ENCODE data around the gene CYP2R1. TPM values are rescaled to one million over a fixed set of nuclear protein-coding genes. Genes with fewer than 3 reads are reported as not detected.

CYP2R1 gene
- total and polyA plus RNA-seq, 2 of the 13 experiments (the other 11 are each of a cell fraction or from before 2014, with no cell fraction given), result 0.59 to 0.60 TPM

DNA sequence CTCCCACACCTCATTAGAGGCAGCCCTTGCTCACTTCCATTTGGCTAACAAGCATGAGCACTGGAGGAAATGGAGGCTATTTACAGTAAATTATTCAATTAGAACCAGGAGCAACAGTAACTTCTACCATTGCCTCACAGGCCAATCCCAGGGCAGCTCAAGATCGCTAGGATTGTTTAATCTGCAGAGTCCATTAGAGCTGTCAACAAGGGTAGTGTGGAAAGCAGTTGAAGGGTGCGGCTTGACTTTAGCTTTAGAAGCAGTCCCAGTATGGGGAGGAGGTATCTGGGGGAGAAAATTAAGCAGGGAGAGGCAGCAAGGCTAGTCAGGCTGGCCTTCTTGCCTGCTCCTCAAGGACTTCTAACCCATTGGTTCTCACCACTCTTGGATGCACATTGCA, 38.3 kb upstream of the CYP2R1 start:
- CTCF ChIA-PET (ENCODE audit: low intra/inter-chr PET ratio, low total read pairs), result no interaction called here
- no peaks in the 10 kb centered on the region for H3K4me1 ChIP-seq (ENCODE audit: insufficient read depth, low read length)
- H3K79me2 ChIP-seq (ENCODE audit: insufficient read depth, low read length), result no peaks in the 10 kb centered on the region
- H3K36me3 ChIP-seq (replicated peaks in 1 of 2; ENCODE audit: control insufficient read depth in 1 of 2, insufficient read depth in 2 of 2, low read length in 2 of 2), result no peaks in the 10 kb centered on the region
- DNase-seq (ENCODE audit: low spot score) (no peak), ATAC-seq (no peak), FAIRE-seq (no peak)
- POLR2A ChIA-PET, result no interaction called here
- H3K4me3 ChIP-seq (replicated peaks in 1 of 3; ENCODE audit: insufficient read depth in 1 of 3, low read depth in 2 of 3, low read length in 3 of 3), result no peak overlapping the region
- H3K27me3 ChIP-seq (ENCODE audit: control insufficient read depth in 1 of 2, insufficient read depth in 2 of 2, low read length in 2 of 2), result no peaks in the 10 kb centered on the region; a peak in 1 of 5 replicates
- no peak overlapping the region for H3K27ac ChIP-seq (ENCODE audit: extremely low read length, insufficient read depth, low read length)
- TF ChIP-seq, protein P1, sequence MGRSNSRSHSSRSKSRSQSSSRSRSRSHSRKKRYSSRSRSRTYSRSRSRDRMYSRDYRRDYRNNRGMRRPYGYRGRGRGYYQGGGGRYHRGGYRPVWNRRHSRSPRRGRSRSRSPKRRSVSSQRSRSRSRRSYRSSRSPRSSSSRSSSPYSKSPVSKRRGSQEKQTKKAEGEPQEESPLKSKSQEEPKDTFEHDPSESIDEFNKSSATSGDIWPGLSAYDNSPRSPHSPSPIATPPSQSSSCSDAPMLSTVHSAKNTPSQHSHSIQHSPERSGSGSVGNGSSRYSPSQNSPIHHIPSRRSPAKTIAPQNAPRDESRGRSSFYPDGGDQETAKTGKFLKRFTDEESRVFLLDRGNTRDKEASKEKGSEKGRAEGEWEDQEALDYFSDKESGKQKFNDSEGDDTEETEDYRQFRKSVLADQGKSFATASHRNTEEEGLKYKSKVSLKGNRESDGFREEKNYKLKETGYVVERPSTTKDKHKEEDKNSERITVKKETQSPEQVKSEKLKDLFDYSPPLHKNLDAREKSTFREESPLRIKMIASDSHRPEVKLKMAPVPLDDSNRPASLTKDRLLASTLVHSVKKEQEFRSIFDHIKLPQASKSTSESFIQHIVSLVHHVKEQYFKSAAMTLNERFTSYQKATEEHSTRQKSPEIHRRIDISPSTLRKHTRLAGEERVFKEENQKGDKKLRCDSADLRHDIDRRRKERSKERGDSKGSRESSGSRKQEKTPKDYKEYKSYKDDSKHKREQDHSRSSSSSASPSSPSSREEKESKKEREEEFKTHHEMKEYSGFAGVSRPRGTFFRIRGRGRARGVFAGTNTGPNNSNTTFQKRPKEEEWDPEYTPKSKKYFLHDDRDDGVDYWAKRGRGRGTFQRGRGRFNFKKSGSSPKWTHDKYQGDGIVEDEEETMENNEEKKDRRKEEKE (IDR thresholded peaks at IDR 0.05), result no peak
- TF ChIP-seq ZNF607 (CRISPR knock-in tag; IDR thresholded peaks at IDR 0.05; ENCODE audit: borderline replicate concordance), result no peak
- no peak for TF ChIP-seq ZKSCAN1 (IDR thresholded peaks at IDR 0.05; ENCODE audit: low read length)
- TF ChIP-seq ZNF674 (CRISPR knock-in tag; IDR thresholded peaks at IDR 0.05; ENCODE audit: low read depth), result no peak
- no peak for TF ChIP-seq HNRNPL (IDR thresholded peaks at IDR 0.05; ENCODE audit: low read depth, low read length)
- TF ChIP-seq MTF2 (CRISPR knock-in tag; IDR thresholded peaks at IDR 0.05; ENCODE audit: borderline replicate concordance), result no peak
- TF ChIP-seq ZNF451 (CRISPR knock-in tag; IDR thresholded peaks at IDR 0.05), result no peak
- TF ChIP-seq ZNF20 (CRISPR knock-in tag; IDR thresholded peaks at IDR 0.05), result no peak
- TF ChIP-seq ZNF839 (CRISPR knock-in tag; IDR thresholded peaks at IDR 0.05; ENCODE audit: borderline replicate concordance), result no peak
- TF ChIP-seq ZBTB3 (CRISPR knock-in tag; IDR thresholded peaks at IDR 0.05; ENCODE audit: borderline replicate concordance, low read depth), result no peak
- TF ChIP-seq ZNF431 (CRISPR knock-in tag; IDR thresholded peaks at IDR 0.05; ENCODE audit: borderline replicate concordance, low read depth), result no peak
- TF ChIP-seq, protein P2, sequence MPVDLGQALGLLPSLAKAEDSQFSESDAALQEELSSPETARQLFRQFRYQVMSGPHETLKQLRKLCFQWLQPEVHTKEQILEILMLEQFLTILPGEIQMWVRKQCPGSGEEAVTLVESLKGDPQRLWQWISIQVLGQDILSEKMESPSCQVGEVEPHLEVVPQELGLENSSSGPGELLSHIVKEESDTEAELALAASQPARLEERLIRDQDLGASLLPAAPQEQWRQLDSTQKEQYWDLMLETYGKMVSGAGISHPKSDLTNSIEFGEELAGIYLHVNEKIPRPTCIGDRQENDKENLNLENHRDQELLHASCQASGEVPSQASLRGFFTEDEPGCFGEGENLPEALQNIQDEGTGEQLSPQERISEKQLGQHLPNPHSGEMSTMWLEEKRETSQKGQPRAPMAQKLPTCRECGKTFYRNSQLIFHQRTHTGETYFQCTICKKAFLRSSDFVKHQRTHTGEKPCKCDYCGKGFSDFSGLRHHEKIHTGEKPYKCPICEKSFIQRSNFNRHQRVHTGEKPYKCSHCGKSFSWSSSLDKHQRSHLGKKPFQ (CRISPR knock-in tag; IDR thresholded peaks at IDR 0.05; ENCODE audit: insufficient replicate concordance), result no peak
- no peak for TF ChIP-seq ZSCAN22 (CRISPR knock-in tag; IDR thresholded peaks at IDR 0.05)
- intact Hi-C loops (cut with micrococcal nuclease; ENCODE audit: unreplicated experiment) (no loop called here), in situ Hi-C loops (cut with HindIII; ENCODE audit: extremely low pct_ligation_motif_present, low pct_unique_long_range_greater_than_20kb) (no loop called here)
- no peak overlapping the region for H2AFZ ChIP-seq (ENCODE audit: low read length)
- H4K20me1 ChIP-seq (ENCODE audit: insufficient read depth, low read length), result no peaks in the 10 kb centered on the region
- H3K4me2 ChIP-seq (ENCODE audit: low read depth, low read length), result no peak overlapping the region
- H3K9me3 ChIP-seq (ENCODE audit: low read length), result no peaks in the 10 kb centered on the region
- no TSS peak for BruUV-seq (replicated peaks)
- WGBS (ENCODE audit: low lambda C conversion rate), result 15% methylated on average over 2 of the region's 2 CpGs
- no peak overlapping the region for H3K9ac ChIP-seq (ENCODE audit: insufficient read depth, low read depth, low read length)

Measured in HepG2 (cell line).